GM23248 (cell line): ENCODE results near the gene KRTAP20-2. TPM values are rescaled to one million over a fixed set of nuclear protein-coding genes. Genes with fewer than 3 reads are reported as not detected.

Source experiments
- DNase-seq: peaks from one replicate; pipeline ENCODE4 v3.0.0-alpha.2; 2015
- H2AFZ ChIP-seq: fragments of 200-600 bp; sonication (generic); 2 replicates; pipeline ENCODE4 v1.6.1; 2016; ENCODE audit warnings: antibody characterized with exemption
- H3F3A ChIP-seq: fragments of 200-600 bp; sonication (generic); 2 replicates; pipeline ENCODE4 v1.6.1; 2016; ENCODE audit warnings: mild to moderate bottlenecking, antibody characterized with exemption, mixed run types; ENCODE audit not compliant: insufficient read depth
- H3K27ac ChIP-seq: fragments of 200-600 bp; sonication (generic); 2 replicates; pipeline ENCODE4 v1.5.1; 2016; ENCODE audit warnings: mild to moderate bottlenecking
- H3K27me3 ChIP-seq: fragments of 200-600 bp; sonication (generic); replicated peaks from 2 replicates; pipeline ENCODE4 v1.6.1; 2016; ENCODE audit warnings: mild to moderate bottlenecking; ENCODE audit not compliant: insufficient read depth
- H3K36me3 ChIP-seq: fragments of 200-600 bp; sonication (generic); 2 replicates; pipeline ENCODE4 v1.6.1; 2016; ENCODE audit warnings: low read depth, mild to moderate bottlenecking
- H3K4me1 ChIP-seq: fragments of 200-600 bp; sonication (generic); 2 replicates; pipeline ENCODE4 v1.6.1; 2016; ENCODE audit warnings: mild to moderate bottlenecking; ENCODE audit not compliant: insufficient read depth
- H3K4me2 ChIP-seq: fragments of 200-600 bp; sonication (generic); one replicate; pipeline ENCODE4 v1.6.1; 2016; ENCODE audit warnings: mild to moderate bottlenecking; ENCODE audit not compliant: unreplicated experiment
- H3K4me3 ChIP-seq: fragments of 200-600 bp; sonication (generic); 2 replicates; pipeline ENCODE4 v1.5.1; 2016; ENCODE audit warnings: mild to moderate bottlenecking
- H3K79me2 ChIP-seq: fragments of 200-600 bp; sonication (generic); 2 replicates; pipeline ENCODE4 v1.6.1; 2016; ENCODE audit warnings: mild to moderate bottlenecking; ENCODE audit not compliant: insufficient read depth
- H3K9ac ChIP-seq: fragments of 200-600 bp; sonication (generic); 2 replicates; pipeline ENCODE4 v1.6.1; 2016; ENCODE audit warnings: mild to moderate bottlenecking
- H3K9me2 ChIP-seq: fragments of 200-600 bp; sonication (generic); 2 replicates; pipeline ENCODE4 v1.6.1; 2016; ENCODE audit warnings: mixed run types, mild to moderate bottlenecking, moderate library complexity; ENCODE audit not compliant: insufficient read depth
- H3K9me3 ChIP-seq: fragments of 200-600 bp; sonication (generic); one replicate; pipeline ENCODE4 v1.6.1; 2017; ENCODE audit warnings: low read depth
- H4K20me1 ChIP-seq: fragments of 200-600 bp; sonication (generic); 2 replicates; pipeline ENCODE4 v1.6.0; 2016; ENCODE audit not compliant: insufficient read depth
- EZH2 ChIP-seq: fragments of 200-600 bp; sonication (generic); IDR thresholded peaks from 2 replicates; pipeline ENCODE4 v1.6.1; 2018; ENCODE audit warnings: antibody characterized with exemption, mild to moderate bottlenecking; ENCODE audit not compliant: insufficient read depth, poor library complexity, severe bottlenecking
- EZH2phosphoT487 ChIP-seq: fragments of 200-600 bp; sonication (generic); IDR thresholded peaks from 2 replicates; pipeline ENCODE4 v1.6.1; 2018; ENCODE audit warnings: antibody characterized with exemption, moderate library complexity, mild to moderate bottlenecking, low read depth; ENCODE audit not compliant: insufficient read depth
- WGBS, 2 experiments: methylation state at CpG; one replicate each; pipeline ENCODE4 v1.1.6; 2015 to 2017; ENCODE audit warnings: low lambda C conversion rate in 2 of 2, low coverage in 1 of 2; ENCODE audit errors: missing lambda C conversion rate in 2 of 2; 5-methylcytosine and 5-hydroxymethylcytosine counted together
- in situ Hi-C: fragments of 300-500 bp; cut with MboI; formaldehyde crosslinking; loops from 2 replicates; pipeline ENCODE4 v1.15.0; 2020
- polyA plus RNA-seq: library from polyadenylated mRNA; unstranded; fragments of >200 nt; fragmentation: Nextera tagmentation; extraction: Ambion mirVana; gene quantifications from 2 replicates; pipeline ENCODE4 v1.2.1, GENCODE V29; 2016
- small RNA-seq: library from RNA; depleted of rRNA; stranded (forward); fragments of <200 nt; gene quantifications from one replicate; pipeline ENCODE3, GENCODE V24; 2014; ENCODE audit warnings: low read depth, low replicate concordance
- total RNA-seq: library from RNA; depleted of rRNA; stranded (reverse); fragments of >200 nt; shearing (Covaris generic); gene quantifications from 2 replicates; pipeline ENCODE4 v1.2.3, GENCODE V29; 2014; rRNA removed

KRTAP20-2 gene
- total and polyA plus RNA-seq, 2 experiments from 2014 or later = not detected

GRCh38 chr21:30680586-30680985, 45.6 kb downstream of the KRTAP20-2 start:
- H4K20me1 ChIP-seq = no peaks in the 10 kb centered on the region
- no peaks in the 10 kb centered on the region for H3F3A ChIP-seq
- H3K4me1 ChIP-seq = no peaks in the 10 kb centered on the region
- TF ChIP-seq EZH2phosphoT487 (no peak), EZH2 (no peak)
- H3K27ac ChIP-seq = no peak overlapping the region
- no peak overlapping the region for H3K9ac ChIP-seq
- WGBS, 2 experiments = 0% methylated on average over 1 of the region's 1 CpG
- no peaks in the 10 kb centered on the region for H3K79me2 ChIP-seq
- H3K27me3 ChIP-seq = no peaks in the 10 kb centered on the region
- DNase-seq = no peak
- H3K36me3 ChIP-seq = no peaks in the 10 kb centered on the region
- no peak overlapping the region for H3K4me3 ChIP-seq
- H3K4me2 ChIP-seq = no peak overlapping the region
- H2AFZ ChIP-seq = no peak overlapping the region
- H3K9me2 ChIP-seq = no peaks in the 10 kb centered on the region
- in situ Hi-C loops = no loop called here
- no peaks in the 10 kb centered on the region for H3K9me3 ChIP-seq

GRCh38 chr21:30684506-30684905, 49.5 kb downstream of the KRTAP20-2 start:
- H3K4me2 ChIP-seq = no peak overlapping the region
- in situ Hi-C loops = no loop called here
- DNase-seq = no peak
- H3F3A ChIP-seq = no peaks in the 10 kb centered on the region
- H3K4me1 ChIP-seq = no peaks in the 10 kb centered on the region
- H3K79me2 ChIP-seq = no peaks in the 10 kb centered on the region
- no peak overlapping the region for H2AFZ ChIP-seq
- WGBS, 2 experiments = 15% methylated on average over 6 of the region's 6 CpGs
- H3K36me3 ChIP-seq = no peaks in the 10 kb centered on the region
- no peak overlapping the region for H3K27ac ChIP-seq
- no peak overlapping the region for H3K9ac ChIP-seq
- no peaks in the 10 kb centered on the region for H3K9me3 ChIP-seq
- H4K20me1 ChIP-seq = no peaks in the 10 kb centered on the region
- no peak overlapping the region for H3K4me3 ChIP-seq
- TF ChIP-seq EZH2phosphoT487 = no peak
- TF ChIP-seq EZH2 = no peak
- H3K9me2 ChIP-seq = no peaks in the 10 kb centered on the region
- no peaks in the 10 kb centered on the region for H3K27me3 ChIP-seq

Small RNA genes within 50 kb of the gene (small RNA-seq; reads per million reads assigned to genes)
- gene KRTAP20-1 = not detected
- gene KRTAP20-3 = not detected
- gene KRTAP20-4 = not detected
- not detected for gene KRTAP22-1
- not detected for gene KRTAP22-2

Other genes with a start within 250 kb of the KRTAP20-2 start
- not detected in 2 replicates for gene KRTAP13-1, start 239.2 kb upstream of the KRTAP20-2 start, total RNA-seq
- not detected in 2 replicates for gene KRTAP13-1, start 239.2 kb upstream of the KRTAP20-2 start, polyA plus RNA-seq
- gene KRTAP13-3, start 209.3 kb upstream of the KRTAP20-2 start, total RNA-seq = not detected in 2 replicates
- gene KRTAP13-3, start 209.3 kb upstream of the KRTAP20-2 start, polyA plus RNA-seq = not detected in 2 replicates
- gene KRTAP13-4, start 205.0 kb upstream of the KRTAP20-2 start, total RNA-seq = not detected in 2 replicates
- not detected in 2 replicates for gene KRTAP13-4, start 205.0 kb upstream of the KRTAP20-2 start, polyA plus RNA-seq
- not detected in 2 replicates for gene KRTAP15-1, start 194.9 kb upstream of the KRTAP20-2 start, total RNA-seq
- not detected in 2 replicates for gene KRTAP15-1, start 194.9 kb upstream of the KRTAP20-2 start, polyA plus RNA-seq
- gene KRTAP19-1, start 154.8 kb upstream of the KRTAP20-2 start, total RNA-seq = not detected in 2 replicates
- gene KRTAP19-1, start 154.8 kb upstream of the KRTAP20-2 start, polyA plus RNA-seq = not detected in 2 replicates
- gene KRTAP19-2, start 147.8 kb upstream of the KRTAP20-2 start, total RNA-seq = not detected in 2 replicates
- not detected in 2 replicates for gene KRTAP19-2, start 147.8 kb upstream of the KRTAP20-2 start, polyA plus RNA-seq
- gene KRTAP19-3, start 143.2 kb upstream of the KRTAP20-2 start, total RNA-seq = not detected in 2 replicates
- not detected in 2 replicates for gene KRTAP19-3, start 143.2 kb upstream of the KRTAP20-2 start, polyA plus RNA-seq
- not detected in 2 replicates for gene KRTAP19-4, start 138.0 kb upstream of the KRTAP20-2 start, total RNA-seq
- gene KRTAP19-4, start 138.0 kb upstream of the KRTAP20-2 start, polyA plus RNA-seq = not detected in 2 replicates
- gene KRTAP19-5, start 133.1 kb upstream of the KRTAP20-2 start, total RNA-seq = not detected in 2 replicates
- not detected in 2 replicates for gene KRTAP19-5, start 133.1 kb upstream of the KRTAP20-2 start, polyA plus RNA-seq
- gene KRTAP19-6, start 93.3 kb upstream of the KRTAP20-2 start, total RNA-seq = not detected in 2 replicates
- gene KRTAP19-6, start 93.3 kb upstream of the KRTAP20-2 start, polyA plus RNA-seq = not detected in 2 replicates
- gene KRTAP19-7, start 73.9 kb upstream of the KRTAP20-2 start, total RNA-seq = not detected in 2 replicates
- not detected in 2 replicates for gene KRTAP19-7, start 73.9 kb upstream of the KRTAP20-2 start, polyA plus RNA-seq
- not detected in 2 replicates for gene KRTAP22-2, start 44.8 kb upstream of the KRTAP20-2 start, total RNA-seq
- gene KRTAP22-2, start 44.8 kb upstream of the KRTAP20-2 start, polyA plus RNA-seq = not detected in 2 replicates
- not detected in 2 replicates for gene KRTAP6-3, start 42.8 kb upstream of the KRTAP20-2 start, total RNA-seq
- not detected in 2 replicates for gene KRTAP6-3, start 42.8 kb upstream of the KRTAP20-2 start, polyA plus RNA-seq
- gene KRTAP6-2, start 36.3 kb upstream of the KRTAP20-2 start, total RNA-seq = not detected in 2 replicates
- not detected in 2 replicates for gene KRTAP6-2, start 36.3 kb upstream of the KRTAP20-2 start, polyA plus RNA-seq
- gene KRTAP22-1, start 34.1 kb upstream of the KRTAP20-2 start, total RNA-seq = not detected in 2 replicates
- not detected in 2 replicates for gene KRTAP22-1, start 34.1 kb upstream of the KRTAP20-2 start, polyA plus RNA-seq
- gene KRTAP6-1, start 21.3 kb upstream of the KRTAP20-2 start, total RNA-seq = not detected in 2 replicates
- gene KRTAP6-1, start 21.3 kb upstream of the KRTAP20-2 start, polyA plus RNA-seq = not detected in 2 replicates
- not detected in 2 replicates for gene KRTAP20-1, start 18.8 kb upstream of the KRTAP20-2 start, total RNA-seq
- gene KRTAP20-1, start 18.8 kb upstream of the KRTAP20-2 start, polyA plus RNA-seq = not detected in 2 replicates
- not detected in 2 replicates for gene KRTAP20-4, start 14.6 kb upstream of the KRTAP20-2 start, total RNA-seq
- not detected in 2 replicates for gene KRTAP20-4, start 14.6 kb upstream of the KRTAP20-2 start, polyA plus RNA-seq
- gene KRTAP20-3, start 7.7 kb downstream of the KRTAP20-2 start, total RNA-seq = not detected in 2 replicates
- gene KRTAP20-3, start 7.7 kb downstream of the KRTAP20-2 start, polyA plus RNA-seq = not detected in 2 replicates
- not detected in 2 replicates for gene KRTAP21-3, start 83.6 kb downstream of the KRTAP20-2 start, total RNA-seq
- not detected in 2 replicates for gene KRTAP21-3, start 83.6 kb downstream of the KRTAP20-2 start, polyA plus RNA-seq
- gene KRTAP21-2, start 112.1 kb downstream of the KRTAP20-2 start, total RNA-seq = not detected in 2 replicates
- not detected in 2 replicates for gene KRTAP21-2, start 112.1 kb downstream of the KRTAP20-2 start, polyA plus RNA-seq
- not detected in 2 replicates for gene KRTAP21-1, start 120.2 kb downstream of the KRTAP20-2 start, total RNA-seq
- gene KRTAP21-1, start 120.2 kb downstream of the KRTAP20-2 start, polyA plus RNA-seq = not detected in 2 replicates
- not detected in 2 replicates for gene KRTAP8-1, start 178.1 kb downstream of the KRTAP20-2 start, total RNA-seq
- gene KRTAP8-1, start 178.1 kb downstream of the KRTAP20-2 start, polyA plus RNA-seq = not detected in 2 replicates
- gene KRTAP7-1, start 194.6 kb downstream of the KRTAP20-2 start, total RNA-seq = not detected in 2 replicates
- gene KRTAP7-1, start 194.6 kb downstream of the KRTAP20-2 start, polyA plus RNA-seq = not detected in 2 replicates
- gene KRTAP11-1, start 246.4 kb downstream of the KRTAP20-2 start, total RNA-seq = not detected in 2 replicates
- gene KRTAP11-1, start 246.4 kb downstream of the KRTAP20-2 start, polyA plus RNA-seq = not detected in 2 replicates